Fibroblast of lung (primary cell): Measurements from ENCODE around the gene RFX2. TPM values are rescaled to one million over a fixed set of nuclear protein-coding genes. Genes with fewer than 3 reads are reported as not detected.

Source experiments
- DNase-seq, 2 donors: peaks; one replicate each; pipeline versions ENCODE4 v3.0.0 to v3.0.0-alpha.2; 2010; ENCODE audit warnings: low read depth in 2 of 2
- H2AFZ ChIP-seq: 2 replicates; pipeline ENCODE4 v1.5.1; 2012; ENCODE audit warnings: low read length, control low read depth, inconsistent platforms
- H3K27ac ChIP-seq: 2 replicates; pipeline ENCODE4 v1.5.1; 2011; ENCODE audit warnings: low read length, control low read depth; ENCODE audit not compliant: insufficient read depth
- H3K27me3 ChIP-seq: 2 replicates; pipeline ENCODE4 v1.5.1; 2011; ENCODE audit warnings: mild to moderate bottlenecking, low read length; ENCODE audit not compliant: control insufficient read depth, insufficient read depth
- H3K36me3 ChIP-seq: 2 replicates; pipeline ENCODE4 v1.5.1; 2011; ENCODE audit warnings: low read length; ENCODE audit not compliant: control insufficient read depth, insufficient read depth
- H3K4me1 ChIP-seq: 2 replicates; pipeline ENCODE4 v1.5.1; 2011; ENCODE audit warnings: low read length; ENCODE audit not compliant: control insufficient read depth, insufficient read depth; ENCODE audit errors: extremely low read depth
- H3K4me2 ChIP-seq: 2 replicates; pipeline ENCODE4 v1.5.1; 2011; ENCODE audit warnings: low read length, control low read depth; ENCODE audit not compliant: insufficient read depth; ENCODE audit errors: extremely low read depth
- H3K4me3 ChIP-seq, 4 experiments: fragments of 200-600 bp in 1 of 4; sonication (generic) in 1 of 4; replicated peaks in 1 of 4; 2 replicates each; pipeline ENCODE4 v1.5.1; 2011 to 2016; ENCODE audit warnings: low read length in 4 of 4, low read depth in 3 of 4, mild to moderate bottlenecking in 3 of 4, control low read depth in 2 of 4, inconsistent platforms in 1 of 4, mixed read lengths in 1 of 4; ENCODE audit not compliant: insufficient read depth in 1 of 4; ENCODE audit errors: control extremely low read depth in 1 of 4
- H3K79me2 ChIP-seq: 2 replicates; pipeline ENCODE4 v1.5.1; 2012; ENCODE audit warnings: mild to moderate bottlenecking, low read length, inconsistent platforms; ENCODE audit not compliant: control insufficient read depth, insufficient read depth
- H3K9ac ChIP-seq: 2 replicates; pipeline ENCODE4 v1.5.1; 2011; ENCODE audit warnings: mild to moderate bottlenecking, low read length, control low read depth; ENCODE audit not compliant: insufficient read depth
- H3K9me3 ChIP-seq: 2 replicates; pipeline ENCODE4 v1.5.1; 2012; ENCODE audit warnings: low read depth, low read length; ENCODE audit not compliant: control insufficient read depth, insufficient read depth
- H4K20me1 ChIP-seq: 2 replicates; pipeline ENCODE4 v1.5.1; 2011; ENCODE audit warnings: low read length; ENCODE audit not compliant: control insufficient read depth, insufficient read depth; ENCODE audit errors: extremely low read depth
- EZH2 ChIP-seq: IDR thresholded peaks from 2 replicates; pipeline ENCODE4 v1.5.1; 2012; ENCODE audit warnings: low read length, control low read depth, mild to moderate bottlenecking; ENCODE audit errors: missing control alignments
- polyA plus RNA-seq, 2 donors: library from polyadenylated mRNA; depleted of rRNA in 1 of 2; stranded (reverse) in 1 of 2; unstranded in 1 of 2; fragments of >200 nt; gene quantifications; 2 replicates each; pipeline ENCODE4 v1.2.1, GENCODE V29; 2011 to 2012; ENCODE audit warnings: missing spikeins in 1 of 2
- total RNA-seq: library from RNA; depleted of rRNA; stranded (reverse); fragments of >200 nt; gene quantifications from 2 replicates; pipeline ENCODE4 v1.2.1, GENCODE V29; 2014
- TF ChIP-seq, protein P1 (sequence below), 2 donors: IDR thresholded peaks in 1 of 2; conservative IDR thresholded peaks in 1 of 2; 1 replicate in 1 of 2; 2 replicates in 1 of 2; pipeline ENCODE4 v1.5.1; 2011 to 2012; ENCODE audit warnings: low read length in 2 of 2, control low read depth in 1 of 2, inconsistent platforms in 1 of 2, low read depth in 1 of 2, mild to moderate bottlenecking in 1 of 2

The RFX2 gene
- total and polyA plus RNA-seq, 2 donors (not counting 1 experiment from before 2014, with no cell fraction given): 2.5 to 9.6 TPM

GRCh38 chr19:6044056-6044805 lies 66.1 kb downstream of the RFX2 start:
- H3K27me3 ChIP-seq: no peaks in the 10 kb centered on the region
- H4K20me1 ChIP-seq: no peaks in the 10 kb centered on the region
- no peaks in the 10 kb centered on the region for H3K9me3 ChIP-seq
- no peaks in the 10 kb centered on the region for H3K79me2 ChIP-seq
- H3K4me2 ChIP-seq: no peak overlapping the region
- H3K4me3 ChIP-seq: no peak overlapping the region
- H3K9ac ChIP-seq: no peak overlapping the region
- DNase-seq: no peak
- no peak overlapping the region for H2AFZ ChIP-seq
- H3K27ac ChIP-seq: no peak overlapping the region
- TF ChIP-seq EZH2: no peak
- TF ChIP-seq, protein P1, sequence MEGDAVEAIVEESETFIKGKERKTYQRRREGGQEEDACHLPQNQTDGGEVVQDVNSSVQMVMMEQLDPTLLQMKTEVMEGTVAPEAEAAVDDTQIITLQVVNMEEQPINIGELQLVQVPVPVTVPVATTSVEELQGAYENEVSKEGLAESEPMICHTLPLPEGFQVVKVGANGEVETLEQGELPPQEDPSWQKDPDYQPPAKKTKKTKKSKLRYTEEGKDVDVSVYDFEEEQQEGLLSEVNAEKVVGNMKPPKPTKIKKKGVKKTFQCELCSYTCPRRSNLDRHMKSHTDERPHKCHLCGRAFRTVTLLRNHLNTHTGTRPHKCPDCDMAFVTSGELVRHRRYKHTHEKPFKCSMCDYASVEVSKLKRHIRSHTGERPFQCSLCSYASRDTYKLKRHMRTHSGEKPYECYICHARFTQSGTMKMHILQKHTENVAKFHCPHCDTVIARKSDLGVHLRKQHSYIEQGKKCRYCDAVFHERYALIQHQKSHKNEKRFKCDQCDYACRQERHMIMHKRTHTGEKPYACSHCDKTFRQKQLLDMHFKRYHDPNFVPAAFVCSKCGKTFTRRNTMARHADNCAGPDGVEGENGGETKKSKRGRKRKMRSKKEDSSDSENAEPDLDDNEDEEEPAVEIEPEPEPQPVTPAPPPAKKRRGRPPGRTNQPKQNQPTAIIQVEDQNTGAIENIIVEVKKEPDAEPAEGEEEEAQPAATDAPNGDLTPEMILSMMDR (conservative IDR thresholded peaks at IDR 0.05 in 1 of 2, IDR thresholded peaks at IDR 0.05 in 1 of 2; ENCODE audit: low read depth in 1 of 2, low read length in 2 of 2): no peak
- H3K4me1 ChIP-seq: no peaks in the 10 kb centered on the region
- no peaks in the 10 kb centered on the region for H3K36me3 ChIP-seq

DNA sequence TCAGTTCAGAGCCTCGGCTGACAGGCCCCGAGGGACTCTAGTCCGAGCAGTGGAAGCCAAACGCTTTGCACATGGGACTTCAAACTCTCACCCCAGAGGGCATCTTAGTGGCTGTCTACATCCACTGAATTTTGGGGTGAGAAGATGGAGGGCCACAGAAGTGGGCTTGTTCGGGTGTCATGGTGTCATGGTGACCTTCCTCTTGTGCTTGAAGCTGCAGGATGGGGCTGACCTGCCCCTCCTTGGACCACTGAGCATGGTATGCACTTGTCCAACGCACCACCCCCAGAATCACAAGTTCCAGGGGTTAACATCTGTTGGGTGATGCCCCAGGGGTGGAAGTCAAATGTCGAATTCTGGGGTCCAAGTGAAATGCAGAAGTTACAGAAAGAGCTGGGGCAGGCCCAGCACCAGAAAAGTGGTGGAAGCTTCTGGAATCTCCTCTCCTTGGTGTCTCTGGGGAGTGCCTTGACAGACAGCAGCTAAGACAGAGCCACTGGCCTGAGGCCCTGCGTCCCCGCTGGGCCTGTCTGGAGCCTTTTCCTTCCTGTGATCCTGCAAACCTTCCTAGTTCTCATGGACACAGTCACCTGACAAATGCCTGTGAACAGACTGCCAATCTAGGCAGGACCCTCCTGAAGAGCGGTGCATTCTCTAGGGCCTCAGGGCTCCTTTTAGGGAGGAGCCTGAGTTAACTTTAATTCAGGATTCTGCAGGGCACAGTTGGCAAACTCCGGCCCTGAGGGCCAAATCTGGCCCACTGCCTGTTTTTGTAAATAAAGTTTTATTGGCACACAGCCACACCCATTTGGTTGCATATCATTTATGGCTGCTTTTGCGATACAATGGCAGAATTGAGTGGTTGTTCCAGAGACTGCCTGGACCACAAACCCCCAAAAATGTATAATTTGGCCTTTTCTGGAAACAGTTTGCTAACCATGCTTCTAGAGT lies 67.2 kb downstream of the RFX2 start:
- no peak overlapping the region for H2AFZ ChIP-seq
- no peak overlapping the region for H3K27ac ChIP-seq
- TF ChIP-seq, protein P1 (conservative IDR thresholded peaks at IDR 0.05 in 1 of 2, IDR thresholded peaks at IDR 0.05 in 1 of 2; ENCODE audit: low read depth in 1 of 2, low read length in 2 of 2): no peak
- no peak for TF ChIP-seq EZH2
- no peaks in the 10 kb centered on the region for H3K9me3 ChIP-seq
- H3K4me3 ChIP-seq: no peak overlapping the region
- H3K27me3 ChIP-seq: no peaks in the 10 kb centered on the region
- H3K79me2 ChIP-seq: no peaks in the 10 kb centered on the region
- no peak overlapping the region for H3K4me2 ChIP-seq
- no peaks in the 10 kb centered on the region for H3K4me1 ChIP-seq
- H4K20me1 ChIP-seq: no peaks in the 10 kb centered on the region
- no peak for DNase-seq
- H3K9ac ChIP-seq: no peak overlapping the region
- no peaks in the 10 kb centered on the region for H3K36me3 ChIP-seq

GRCh38 chr19:6041991-6042481 lies 68.3 kb downstream of the RFX2 start:
- no peaks in the 10 kb centered on the region for H3K27me3 ChIP-seq
- no peak overlapping the region for H2AFZ ChIP-seq
- H3K79me2 ChIP-seq: no peaks in the 10 kb centered on the region
- no peaks in the 10 kb centered on the region for H4K20me1 ChIP-seq
- H3K9ac ChIP-seq: no peak overlapping the region
- H3K9me3 ChIP-seq: no peaks in the 10 kb centered on the region
- H3K27ac ChIP-seq: no peak overlapping the region
- no peak for TF ChIP-seq EZH2
- TF ChIP-seq, protein P1 (conservative IDR thresholded peaks at IDR 0.05 in 1 of 2, IDR thresholded peaks at IDR 0.05 in 1 of 2; ENCODE audit: low read depth in 1 of 2, low read length in 2 of 2): no peak
- no peaks in the 10 kb centered on the region for H3K4me1 ChIP-seq
- DNase-seq: no peak
- H3K36me3 ChIP-seq: no peaks in the 10 kb centered on the region
- H3K4me3 ChIP-seq: no peak overlapping the region
- H3K4me2 ChIP-seq: no peak overlapping the region
